NCI-H748 (cell line): ENCODE data around the gene TRRAP.

ENCODE experiments used
- DNase-seq: peaks from one replicate; lab custom pipeline; 2025; ENCODE audit not compliant: unreplicated experiment; lab: John Stamatoyannopoulos, UW

The TRRAP gene

GRCh38 chr7:99004216-99004615 lies 125.9 kb downstream of the TRRAP start:
- no peak for DNase-seq

- DNase-seq = no peak
Measured at GRCh38 chr7:99004781-99005500, 126.6 kb downstream of the TRRAP start.

GRCh38 chr7:99005776-99006175 lies 127.4 kb downstream of the TRRAP start:
- no peak for DNase-seq

DNA sequence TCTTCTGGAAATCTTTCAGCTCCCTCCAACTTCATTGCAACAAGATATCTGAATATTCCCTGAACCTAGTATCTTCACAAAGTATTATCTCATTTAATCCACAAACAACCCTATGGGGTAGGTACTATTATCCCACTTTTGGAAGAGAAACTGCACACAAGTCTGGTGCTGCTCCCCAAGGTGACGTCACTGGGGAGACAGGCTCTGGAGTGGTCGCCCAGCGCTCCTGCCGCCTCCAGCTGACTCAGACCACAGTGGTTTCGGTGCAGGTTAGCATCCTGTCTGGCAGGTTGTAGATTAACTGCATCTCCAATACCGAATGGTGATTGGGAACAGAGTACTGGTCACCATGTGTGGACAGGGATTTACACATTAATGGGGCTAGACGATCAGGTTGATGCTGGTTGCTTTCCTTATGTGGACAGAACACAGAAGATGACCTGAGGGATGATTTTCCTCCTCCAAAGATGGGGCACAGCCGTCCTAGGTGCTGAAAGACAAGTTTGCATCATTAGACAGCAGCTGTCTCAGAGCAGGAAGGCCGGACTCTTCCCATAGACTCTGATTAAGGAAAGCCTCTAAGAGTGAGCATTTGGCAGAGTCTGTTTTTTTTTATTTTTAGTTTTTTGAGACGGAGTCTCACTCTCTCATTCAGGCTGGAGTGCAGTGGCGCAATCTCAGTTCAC lies 128.6 kb downstream of the TRRAP start:
- no peak for DNase-seq

GRCh38 chr7:99008181-99008631 lies 129.9 kb downstream of the TRRAP start:
- DNase-seq = no peak

GRCh38 chr7:99008921-99009530 lies 130.7 kb downstream of the TRRAP start:
- no peak for DNase-seq

DNA sequence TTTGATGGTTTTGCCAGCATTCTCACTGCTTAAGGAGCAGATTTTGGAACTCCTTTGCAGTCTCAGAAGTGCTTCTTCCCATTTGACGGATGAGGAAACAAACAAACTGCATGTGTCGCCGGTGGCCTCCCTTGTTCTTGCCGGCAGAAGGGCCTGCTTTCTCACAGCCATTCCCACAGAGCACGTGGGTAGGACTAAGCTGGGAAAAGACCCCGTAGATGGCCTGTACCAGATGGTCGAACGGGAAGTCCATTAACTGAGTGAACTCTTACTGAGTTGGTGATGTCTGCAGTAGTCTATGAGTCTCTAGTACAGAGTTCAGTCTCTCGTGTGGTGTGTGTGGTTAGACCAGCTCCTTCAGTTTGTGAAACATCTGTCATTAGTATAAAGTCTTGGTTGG lies 131.9 kb downstream of the TRRAP start:
- no peak for DNase-seq

- DNase-seq = no peak
Measured at GRCh38 chr7:99011341-99011705, 133.0 kb downstream of the TRRAP start.

- DNase-seq = no peak
Measured at GRCh38 chr7:99011706-99012404, 133.5 kb downstream of the TRRAP start.

GRCh38 chr7:99012722-99013121 lies 134.4 kb downstream of the TRRAP start:
- no peak for DNase-seq

- no peak for DNase-seq
Measured at GRCh38 chr7:99013266-99014112, 135.2 kb downstream of the TRRAP start.

DNA sequence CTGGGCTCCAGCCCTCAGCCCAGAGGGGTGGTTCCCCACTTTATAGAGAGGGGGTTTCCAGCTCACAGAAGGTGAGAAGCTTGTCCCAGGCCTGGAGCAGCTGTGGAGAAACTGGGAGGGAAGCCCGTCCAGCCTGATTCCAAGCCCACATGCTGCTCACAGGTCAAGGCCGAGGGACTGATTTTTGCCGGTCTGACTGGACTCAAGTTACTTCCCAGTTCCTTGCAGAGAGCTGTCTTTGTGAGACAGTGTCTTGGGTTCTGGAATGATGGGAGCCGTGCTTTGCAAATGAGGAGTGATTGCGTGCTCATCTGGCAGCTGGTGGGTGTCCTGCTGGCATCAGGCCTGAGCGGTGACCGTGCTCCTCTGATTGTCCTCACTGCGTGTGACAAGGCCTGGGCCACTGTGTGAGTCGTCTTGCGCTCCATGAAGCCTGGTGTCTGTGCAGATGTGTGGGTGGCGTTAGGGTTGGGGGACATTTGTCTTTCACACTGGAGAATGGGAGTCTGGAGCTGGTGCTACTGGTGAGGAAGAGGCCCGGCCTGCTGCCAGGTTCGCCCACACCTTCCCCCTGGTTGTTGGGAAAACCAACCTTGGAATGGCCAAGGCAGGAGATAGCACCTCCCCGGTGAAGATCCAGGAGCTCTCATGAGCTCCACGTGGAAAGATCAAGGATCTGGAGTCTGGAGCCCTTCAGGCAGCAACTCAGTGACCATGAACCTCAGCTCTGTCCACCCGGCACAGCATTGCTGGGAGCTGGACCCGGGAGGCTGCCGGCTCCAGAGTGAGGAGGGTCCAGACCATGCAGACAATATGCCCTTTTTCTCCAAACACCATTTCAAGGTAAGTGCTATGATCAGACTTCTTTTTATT lies 136.0 kb downstream of the TRRAP start:
- no peak for DNase-seq

- no peak for DNase-seq
Measured at GRCh38 chr7:99016196-99016595, 137.9 kb downstream of the TRRAP start.

DNA sequence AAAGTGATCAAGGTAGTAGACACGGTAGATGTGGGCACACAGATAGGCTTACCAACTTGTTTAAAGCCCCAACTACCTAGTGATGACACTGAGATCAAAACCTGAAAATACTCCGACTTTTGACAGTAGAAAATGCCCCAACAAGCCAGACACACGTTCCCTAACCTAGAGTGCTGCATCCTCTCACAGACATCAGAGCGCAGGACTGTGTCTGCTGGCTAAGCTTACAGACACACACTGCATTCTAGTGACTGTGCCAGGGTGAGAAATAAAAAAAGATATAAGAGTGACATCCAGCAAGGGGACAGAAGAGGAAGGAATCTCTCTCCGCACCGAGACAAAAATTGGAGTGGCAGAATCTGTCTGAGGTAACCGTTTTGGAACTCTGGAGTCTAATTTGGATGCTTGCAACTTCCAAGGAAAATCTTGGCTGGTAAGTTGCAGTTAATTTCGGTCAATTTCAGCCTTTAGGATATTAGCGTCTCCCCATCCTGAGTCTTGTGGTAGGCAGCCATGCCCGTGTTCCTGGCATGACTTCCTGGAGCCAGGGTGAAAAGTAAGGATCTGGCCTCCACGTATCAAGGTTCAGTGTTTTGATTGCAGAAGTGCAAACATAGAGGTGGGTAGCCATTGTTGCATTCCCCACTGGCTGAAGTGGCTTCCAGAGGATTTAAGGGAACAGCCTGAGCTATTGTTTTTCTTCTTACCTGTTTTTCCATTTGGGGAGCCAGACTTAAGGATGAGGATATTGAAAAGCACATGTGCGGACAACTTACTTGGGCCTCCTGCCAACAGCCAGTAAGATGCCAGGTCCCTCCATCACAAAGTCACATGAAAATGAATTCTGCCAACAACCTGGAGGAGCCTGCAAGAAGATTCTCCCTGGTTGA lies 141.4 kb downstream of the TRRAP start:
- no peak for DNase-seq

DNA sequence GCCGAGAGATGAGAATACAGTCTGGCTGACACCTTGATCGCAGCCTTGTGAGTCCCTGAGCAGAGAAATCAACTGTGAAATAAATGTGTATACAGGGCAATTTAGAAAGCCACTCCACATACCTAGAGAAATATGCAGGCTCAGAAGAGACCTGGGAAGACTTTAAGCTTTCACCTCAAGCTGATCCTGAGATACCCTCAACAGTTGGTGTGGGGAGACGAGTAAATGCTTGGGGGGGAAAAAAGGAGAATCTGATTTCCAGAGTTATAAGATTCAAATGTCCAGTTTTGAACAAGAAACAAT lies 142.0 kb downstream of the TRRAP start:
- no peak for DNase-seq

GRCh38 chr7:99021941-99022560 lies 143.7 kb downstream of the TRRAP start:
- DNase-seq = no peak

GRCh38 chr7:99024066-99024465 lies 145.7 kb downstream of the TRRAP start:
- no peak for DNase-seq

- no peak for DNase-seq
Measured at GRCh38 chr7:99027241-99027640, 148.9 kb downstream of the TRRAP start.

DNA sequence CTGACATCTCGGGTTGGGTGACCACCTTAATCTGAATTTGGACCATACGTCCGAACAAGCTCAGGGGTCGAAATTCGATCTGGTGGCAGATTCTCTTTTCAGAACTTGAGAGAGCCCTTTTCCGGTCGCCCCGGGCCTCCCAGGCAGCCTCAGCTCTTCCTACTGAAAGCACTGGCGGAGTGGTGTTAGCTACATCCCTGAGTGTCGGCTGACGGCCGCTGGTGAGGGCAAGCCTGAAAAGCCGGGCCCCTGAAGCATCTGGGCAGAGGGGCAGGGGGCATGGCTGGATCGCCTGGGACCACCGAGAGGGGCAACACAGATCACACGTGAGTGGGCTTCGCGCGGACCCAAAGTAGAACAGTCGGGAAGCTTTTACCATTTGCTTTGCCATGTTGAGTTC lies 149.5 kb downstream of the TRRAP start:
- no peak for DNase-seq
